GM12874 (cell line): ENCODE data around the gene TSGA10.

Source experiments
- CTCF ChIP-seq: IDR thresholded peaks from 2 replicates; pipeline ENCODE4 v1.5.1; 2011; ENCODE audit warnings: low read depth, mild to moderate bottlenecking, control low read depth, low read length, moderate library complexity; ENCODE audit not compliant: insufficient read depth

The TSGA10 gene

GRCh38 chr2:98975611-98976010, 179.1 kb downstream of the TSGA10 start:
- TF ChIP-seq CTCF: no peak

- TF ChIP-seq CTCF: no peak
Measured at GRCh38 chr2:98972582-98973167, 182.1 kb downstream of the TSGA10 start.

- TF ChIP-seq CTCF: no peak
Measured at GRCh38 chr2:98959810-98960507, 194.8 kb downstream of the TSGA10 start.

- TF ChIP-seq CTCF: no peak
Measured at GRCh38 chr2:98952966-98953365, 201.8 kb downstream of the TSGA10 start.

GRCh38 chr2:98948956-98949739, 205.6 kb downstream of the TSGA10 start:
- no peak for TF ChIP-seq CTCF

GRCh38 chr2:98947554-98947953, 207.2 kb downstream of the TSGA10 start:
- no peak for TF ChIP-seq CTCF
